HG03354 (cell line): ENCODE data around the gene PLB1.

Experiments used
- ATAC-seq: cut with Tn5 transposase; IDR thresholded peaks from one replicate; pipeline ENCODE4 v1.9.1; 2021; ENCODE audit warnings: mild to moderate bottlenecking; ENCODE audit not compliant: unreplicated experiment, poor library complexity, severe bottlenecking

PLB1 gene

DNA sequence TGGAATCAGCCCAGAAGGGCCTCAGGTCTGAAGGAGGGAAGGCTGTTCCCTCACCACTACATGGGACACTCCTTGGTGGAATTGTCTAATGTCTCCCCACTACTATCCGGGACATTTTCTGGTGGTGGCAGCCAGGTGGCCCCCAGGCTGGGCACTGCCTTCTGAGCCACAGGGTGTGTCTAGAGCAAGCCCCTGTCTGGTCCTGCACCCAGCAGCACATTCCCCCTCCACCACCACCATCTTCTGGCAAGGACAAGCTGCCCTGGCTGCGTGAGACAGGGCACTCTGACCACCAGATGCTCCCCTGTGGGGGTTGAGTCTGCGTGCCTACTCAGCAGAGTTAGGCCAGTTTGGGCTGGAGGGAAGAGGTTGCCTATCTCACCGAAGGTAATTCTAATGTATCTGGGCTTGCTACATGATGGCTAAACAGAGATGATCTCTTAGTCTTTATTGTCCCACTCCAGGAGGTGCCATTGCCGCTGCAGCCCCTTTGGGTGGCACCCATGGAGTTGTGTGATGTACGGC, 106.3 kb downstream of the PLB1 start:
- ATAC-seq = no peak

DNA sequence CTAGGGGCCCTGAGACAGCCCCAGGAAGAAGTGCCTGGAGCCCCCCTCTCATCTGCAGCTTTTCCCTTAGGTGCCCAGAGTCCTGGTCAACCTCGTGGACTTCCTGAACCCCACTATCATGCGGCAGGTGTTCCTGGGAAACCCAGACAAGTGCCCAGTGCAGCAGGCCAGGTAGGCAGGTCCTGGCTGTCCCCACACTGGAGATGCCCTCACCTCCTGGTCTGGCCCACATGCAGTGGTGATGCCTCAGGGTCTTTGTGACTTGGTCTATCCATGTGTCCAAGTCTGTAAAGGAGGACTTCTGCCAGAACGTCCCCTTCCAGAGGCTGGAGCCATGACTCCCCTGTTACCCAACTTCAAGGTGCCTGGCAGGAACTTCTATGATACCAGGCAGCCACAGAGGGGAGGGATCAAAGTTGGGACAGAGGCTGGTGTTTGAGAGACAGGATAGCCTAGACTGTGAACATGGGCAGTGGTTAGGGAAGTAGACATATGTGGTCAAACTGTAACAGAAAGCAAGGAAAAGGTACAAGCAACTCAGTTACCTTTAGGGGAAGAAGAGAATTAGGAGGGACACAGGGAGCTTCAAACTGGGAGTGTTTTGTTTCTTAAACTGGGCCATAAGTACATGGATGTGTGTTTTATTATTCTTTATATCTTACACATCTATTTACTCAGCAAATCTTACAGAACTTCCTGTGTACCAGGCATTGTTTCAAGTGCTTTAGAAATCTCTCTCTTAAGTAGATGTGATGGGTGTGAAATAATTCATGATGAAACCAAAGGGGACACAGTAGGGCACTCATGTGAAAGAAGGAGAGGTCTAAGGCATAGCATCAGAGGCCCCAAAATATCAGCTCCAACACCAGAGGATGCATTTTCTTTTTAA, 107.1 kb downstream of the PLB1 start:
- ATAC-seq = no peak

DNA sequence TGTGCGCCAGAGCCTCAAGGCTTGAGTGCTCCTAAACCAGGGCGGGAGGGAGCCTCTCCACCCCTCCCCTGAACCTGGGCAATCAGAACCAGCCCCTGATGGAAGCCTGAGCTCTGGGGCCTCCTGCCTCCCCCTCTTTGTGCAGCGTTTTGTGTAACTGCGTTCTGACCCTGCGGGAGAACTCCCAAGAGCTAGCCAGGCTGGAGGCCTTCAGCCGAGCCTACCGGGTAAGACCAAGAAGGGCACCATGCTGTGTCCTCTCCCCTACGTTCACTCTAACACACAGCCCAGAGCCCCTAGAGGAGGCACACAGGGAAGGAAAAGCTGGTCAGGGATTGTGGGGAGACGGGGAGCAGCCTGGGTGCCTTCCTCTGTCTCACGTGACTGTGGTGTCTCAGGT, 108.0 kb downstream of the PLB1 start:
- ATAC-seq = no peak

DNA sequence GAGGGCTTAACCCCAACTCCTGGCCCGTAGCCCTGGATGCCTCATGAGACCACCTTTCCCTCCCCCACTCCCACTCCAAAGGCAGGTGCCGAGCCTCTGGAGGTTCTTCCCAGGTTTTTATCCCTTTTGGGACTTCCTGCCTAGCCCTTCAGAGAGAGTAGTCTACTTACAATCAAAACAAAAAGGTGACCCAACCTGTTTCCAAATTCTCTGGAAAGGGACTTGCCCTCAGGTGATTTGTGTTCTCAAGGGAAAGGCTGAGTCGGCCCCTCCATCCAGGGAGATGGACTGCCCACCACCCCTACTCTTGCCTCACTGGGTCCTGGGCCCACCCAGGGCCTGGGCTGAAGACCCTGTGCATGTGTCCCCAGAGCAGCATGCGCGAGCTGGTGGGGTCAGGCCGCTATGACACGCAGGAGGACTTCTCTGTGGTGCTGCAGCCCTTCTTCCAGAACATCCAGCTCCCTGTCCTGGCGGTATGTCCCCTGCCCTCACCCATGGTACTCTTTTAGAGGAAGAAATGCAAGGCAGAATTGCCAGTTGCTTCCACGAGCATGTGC, 108.5 kb downstream of the PLB1 start:
- no peak for ATAC-seq

DNA sequence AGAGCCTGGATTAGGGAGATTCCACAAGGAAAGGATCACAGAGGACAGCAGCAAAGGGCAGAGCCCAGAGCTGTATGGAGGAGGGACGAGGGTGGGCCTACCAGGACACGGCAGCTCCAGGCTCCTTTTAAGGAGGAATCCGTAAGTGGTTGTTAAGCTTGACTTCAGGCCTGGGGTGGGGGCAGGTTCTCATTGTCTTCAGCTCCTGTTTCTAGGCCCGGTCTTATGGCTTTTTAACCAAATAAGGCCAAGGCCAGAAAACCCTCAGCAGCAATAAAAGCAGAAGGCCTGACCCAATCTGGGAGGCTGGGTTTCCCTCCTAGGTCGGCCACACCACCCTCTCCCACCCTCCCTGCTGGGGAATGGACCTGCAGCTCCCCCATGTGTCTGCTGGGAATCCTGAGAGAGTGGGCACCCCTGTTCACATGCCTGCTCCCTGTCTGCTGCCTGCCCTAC, 111.2 kb downstream of the PLB1 start:
- no peak for ATAC-seq

DNA sequence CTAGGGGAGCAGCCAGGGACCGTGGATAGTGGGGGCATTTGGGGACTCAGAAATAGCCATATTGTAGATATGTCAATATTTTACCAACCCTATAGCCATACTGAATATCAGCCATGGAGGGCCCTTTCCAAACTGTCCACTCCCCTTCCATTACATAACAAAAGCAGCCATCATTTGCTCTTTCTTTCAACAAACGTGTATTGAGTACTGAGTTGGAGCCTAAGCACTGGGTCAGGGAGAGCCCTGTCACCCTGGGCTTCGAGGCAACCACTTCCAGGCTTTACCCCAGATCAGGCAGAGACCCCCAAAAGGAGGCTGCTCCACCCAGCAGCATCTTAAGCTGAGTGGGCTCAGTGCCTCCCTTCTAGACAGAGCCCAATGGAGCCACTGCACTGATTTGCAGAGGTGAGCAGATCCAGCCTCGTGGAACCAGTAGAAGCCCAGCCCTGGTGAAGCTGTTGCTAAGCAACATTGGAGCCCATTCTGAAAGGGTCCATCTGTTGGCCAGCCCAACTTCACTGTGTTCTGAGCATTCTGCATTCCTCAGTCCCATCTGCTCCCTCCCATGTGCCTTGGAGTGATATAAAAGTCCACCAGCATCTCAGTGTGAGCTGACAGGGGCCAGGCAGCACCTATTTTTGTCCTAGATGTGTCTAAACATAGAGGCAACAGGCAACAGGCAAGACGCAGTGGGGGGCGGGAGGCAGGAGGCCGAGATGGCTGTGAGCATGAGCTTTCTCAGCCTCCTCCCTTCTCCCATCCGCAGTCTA, 112.1 kb downstream of the PLB1 start:
- no peak for ATAC-seq

DNA sequence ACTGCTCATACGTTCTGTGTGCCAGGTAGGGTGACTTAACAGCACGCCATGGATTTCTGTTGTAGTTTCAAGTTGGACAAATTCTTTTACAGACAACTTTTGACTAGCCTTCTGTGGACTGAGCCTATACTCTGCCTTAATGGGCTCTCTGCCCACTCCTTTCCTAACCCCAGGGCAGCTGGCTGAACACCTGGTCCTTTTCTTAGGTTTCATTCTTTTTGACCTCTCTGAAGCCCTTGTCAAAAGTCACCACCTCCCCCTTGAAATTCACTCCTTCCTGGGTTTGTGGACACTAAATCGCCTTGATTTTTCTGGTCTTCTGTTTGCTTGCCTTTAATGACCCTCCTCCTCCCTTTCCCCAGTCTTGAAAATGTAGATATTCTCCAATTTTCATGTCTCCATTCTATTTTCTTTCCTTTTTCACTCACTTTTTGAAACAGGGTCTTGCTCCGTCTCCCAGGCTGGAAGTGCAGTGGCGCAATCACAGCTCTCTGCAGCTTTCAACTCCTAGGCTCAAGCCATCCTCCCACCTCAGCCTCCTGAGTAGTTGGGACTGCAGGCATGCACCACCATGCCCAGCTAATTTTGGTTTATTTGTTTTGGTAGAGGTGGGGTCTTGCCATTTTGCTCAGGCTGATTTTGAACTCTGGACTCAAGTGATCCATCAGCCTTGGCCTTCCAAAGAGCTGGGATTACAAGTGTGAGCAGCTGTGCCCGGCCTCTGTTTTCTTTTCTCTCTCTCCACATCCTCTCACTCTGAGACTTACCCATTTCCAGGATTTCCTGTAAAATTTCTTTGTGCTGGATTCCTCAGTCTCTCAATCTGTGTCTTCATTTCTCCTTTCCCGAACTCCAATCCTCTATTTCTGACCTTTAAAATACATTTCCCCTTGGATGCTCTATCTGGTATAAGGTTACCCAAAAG, 112.9 kb downstream of the PLB1 start:
- ATAC-seq = no peak

DNA sequence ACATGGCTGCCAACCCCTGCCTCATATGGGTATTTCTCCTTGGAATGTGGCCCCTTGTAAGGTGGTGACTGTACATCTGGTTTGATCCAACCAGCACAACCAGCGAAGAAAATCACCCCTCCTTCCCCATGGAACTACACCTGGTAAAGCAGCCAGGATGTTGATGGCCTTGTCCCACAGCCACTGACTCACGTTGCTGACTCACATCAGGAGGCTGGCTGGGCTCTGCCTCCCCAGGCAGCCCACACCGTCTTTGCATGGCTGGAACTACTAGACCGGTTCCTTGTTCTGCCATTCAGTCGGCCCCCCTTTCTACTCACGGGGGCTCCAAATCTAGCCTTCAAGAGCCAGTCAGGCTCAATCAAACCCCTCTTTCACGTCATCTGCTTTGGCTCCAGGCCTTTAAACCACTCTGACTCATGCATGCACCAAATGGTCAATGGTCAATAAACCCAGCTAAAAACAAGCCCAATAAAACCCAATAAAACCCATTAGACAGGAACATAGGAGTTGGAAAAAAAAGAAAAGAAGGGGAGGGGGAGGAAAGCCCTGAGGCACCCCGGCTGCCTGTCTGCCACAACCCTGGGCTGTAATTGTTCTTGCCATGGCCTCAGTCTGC, 114.8 kb downstream of the PLB1 start:
- no peak for ATAC-seq

DNA sequence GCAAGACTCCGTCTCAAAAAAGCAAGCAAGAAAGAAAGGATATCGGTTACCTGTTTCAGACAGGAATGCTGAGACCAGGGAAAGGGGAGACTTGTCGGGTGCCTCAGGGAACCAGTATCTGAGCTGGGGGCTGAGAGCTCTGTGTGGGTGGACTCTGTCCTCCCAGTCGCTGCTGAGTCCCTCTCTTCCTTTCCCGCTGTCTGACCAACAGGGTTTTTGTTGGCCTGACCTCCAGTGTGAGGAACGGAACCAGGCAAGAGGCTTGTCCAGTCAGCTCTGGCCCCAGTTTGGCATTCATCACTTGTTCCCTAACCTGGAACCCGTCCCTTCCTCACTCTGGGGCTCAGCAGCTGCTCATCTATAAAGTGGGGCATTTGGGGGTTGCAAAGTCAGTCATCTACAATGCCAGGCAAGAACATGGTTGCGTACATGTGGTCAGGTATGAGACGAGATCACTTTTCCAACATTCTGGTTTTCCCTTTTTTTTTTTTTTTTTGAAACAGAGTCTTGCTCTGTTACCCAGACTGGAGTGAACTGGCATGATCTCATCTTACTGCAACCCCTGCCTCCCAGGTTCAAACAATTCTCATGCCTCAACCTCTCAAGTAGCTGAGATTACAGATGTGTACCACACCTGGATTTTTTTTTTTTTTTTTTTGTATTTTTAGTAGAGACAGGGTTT, 116.4 kb downstream of the PLB1 start:
- no peak for ATAC-seq

DNA sequence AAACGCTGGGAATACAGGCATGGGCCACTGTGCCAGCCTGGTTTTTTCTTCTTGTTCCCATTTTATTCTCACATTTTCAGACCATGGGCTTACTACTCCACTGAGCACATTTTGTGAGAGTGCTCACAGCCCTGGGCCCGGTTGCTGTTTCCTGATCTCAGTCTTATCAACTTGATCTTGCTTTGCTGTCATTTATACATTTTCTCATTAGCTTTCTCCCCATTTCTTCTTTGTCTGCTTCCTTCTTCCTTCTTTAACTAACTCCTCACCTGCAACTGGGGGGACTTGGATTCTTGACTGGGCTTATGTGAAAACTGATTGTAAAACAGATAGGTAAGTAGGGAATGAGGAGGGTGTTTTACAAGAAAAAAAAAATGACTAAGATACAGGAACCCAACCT, 117.3 kb downstream of the PLB1 start:
- no peak for ATAC-seq

DNA sequence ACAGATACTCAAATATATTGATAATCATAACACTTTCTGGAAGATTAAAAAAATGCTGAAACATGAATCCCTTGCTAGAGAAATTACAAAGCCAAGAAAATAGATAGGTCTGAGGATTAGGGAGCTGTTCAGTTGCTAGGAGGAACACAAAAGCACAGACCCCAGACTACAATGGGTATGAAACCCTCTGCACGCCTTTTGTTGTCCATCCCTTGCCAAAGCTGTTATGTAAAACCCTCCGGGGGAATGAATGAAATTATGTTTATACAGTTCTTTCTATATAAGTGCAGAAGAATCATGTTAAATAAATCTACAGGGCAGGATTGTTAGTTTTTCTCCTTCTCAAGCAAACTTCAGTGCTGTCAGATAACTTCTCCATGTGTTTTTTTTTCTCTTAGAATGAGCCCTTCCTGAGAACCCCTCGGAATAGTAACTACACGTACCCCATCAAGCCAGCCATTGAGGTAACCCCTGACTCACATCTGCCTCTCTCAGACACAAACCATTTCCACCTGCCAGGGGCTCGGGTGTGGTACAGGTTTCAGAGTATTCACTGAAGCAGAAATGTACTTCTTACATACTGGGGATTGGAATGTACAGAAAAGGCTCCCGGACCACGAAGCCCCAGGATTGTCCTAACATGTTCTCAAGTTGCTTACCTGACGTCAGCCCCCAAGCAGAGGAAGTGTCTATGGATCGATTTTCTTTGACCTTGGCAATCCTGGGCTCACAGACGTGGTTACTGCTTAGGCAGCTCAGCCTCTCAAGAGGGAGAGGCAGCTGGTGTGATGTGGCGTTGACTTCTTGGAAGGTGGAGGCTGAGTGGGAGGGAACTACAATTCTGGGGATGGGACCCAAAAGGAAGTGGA, 118.0 kb downstream of the PLB1 start:
- no peak for ATAC-seq

DNA sequence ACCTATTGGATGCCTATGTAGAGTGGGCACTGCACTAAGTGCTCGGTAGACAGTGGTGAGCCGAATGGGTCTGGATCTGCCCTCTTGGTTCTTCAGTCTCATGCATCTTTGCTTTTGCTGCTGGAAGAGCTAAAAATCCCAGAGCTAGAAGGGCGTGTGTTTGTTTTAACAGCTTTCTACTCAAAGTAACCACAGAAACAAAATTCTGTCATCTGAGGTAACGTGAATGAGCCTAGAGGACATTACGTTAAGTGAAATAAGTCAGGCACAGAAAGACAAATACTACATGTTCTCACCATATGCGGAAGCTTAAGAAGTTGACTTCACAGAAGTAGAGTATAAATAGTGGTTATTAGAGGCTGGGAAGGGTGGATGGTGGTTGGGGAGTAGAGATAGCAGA, 119.8 kb downstream of the PLB1 start:
- no peak for ATAC-seq

DNA sequence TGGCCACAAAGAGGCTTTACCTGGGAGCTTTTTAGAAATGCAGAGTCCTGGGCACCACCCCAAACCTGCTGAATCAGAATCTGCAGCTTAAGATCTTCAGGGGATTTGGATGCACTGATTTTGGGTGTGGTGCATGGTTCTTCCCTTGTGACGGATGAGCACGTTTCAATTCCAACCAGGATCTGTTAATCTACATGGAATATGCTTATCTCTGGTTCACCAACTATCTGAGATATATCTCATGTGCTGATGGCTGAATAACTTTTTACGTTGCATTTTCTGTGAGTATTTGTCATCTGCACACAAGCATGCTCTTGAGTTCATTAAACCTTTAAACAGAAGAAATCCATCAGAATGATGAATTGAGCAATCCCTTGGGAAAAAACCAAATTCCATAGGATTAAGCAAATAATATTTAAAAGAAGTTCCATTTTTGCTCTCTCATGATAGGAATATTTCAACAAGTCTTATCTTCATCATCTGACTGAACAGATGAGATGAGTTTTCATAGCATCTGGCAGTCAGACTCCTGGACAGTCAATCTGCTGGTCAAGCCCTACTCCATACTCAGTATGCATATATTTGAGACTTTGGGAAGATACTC, 120.6 kb downstream of the PLB1 start:
- no peak for ATAC-seq

DNA sequence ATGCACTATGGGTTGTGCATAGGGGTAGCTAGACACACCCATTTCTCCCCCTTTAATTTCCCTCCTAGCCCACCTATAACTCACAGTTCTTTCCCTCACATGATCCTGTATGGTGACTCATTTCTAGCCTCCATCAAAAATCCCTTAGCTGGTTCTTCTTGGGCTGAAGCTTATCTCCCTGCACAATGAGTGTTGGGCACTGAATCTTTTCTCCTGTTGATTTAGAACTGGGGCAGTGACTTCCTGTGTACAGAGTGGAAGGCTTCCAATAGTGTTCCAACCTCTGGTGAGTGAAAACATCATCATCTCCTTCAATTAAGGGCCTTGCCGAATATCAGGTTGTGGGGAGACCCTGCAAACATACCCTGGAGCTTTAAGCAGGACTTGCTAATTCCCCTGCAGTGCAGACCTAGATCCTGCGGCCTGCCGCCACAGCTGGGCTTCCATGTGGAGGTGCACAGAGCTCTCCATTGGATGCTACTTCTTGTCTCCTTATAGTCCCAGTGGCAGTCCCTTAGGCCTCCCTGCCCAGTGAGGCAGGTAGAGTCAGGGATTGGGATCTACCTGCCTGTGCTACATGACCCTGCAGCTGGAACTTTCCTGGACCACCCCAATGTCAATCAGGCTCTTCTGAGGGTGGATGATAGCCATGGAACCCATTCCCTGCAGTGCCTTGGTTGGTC, 121.8 kb downstream of the PLB1 start:
- no peak for ATAC-seq

DNA sequence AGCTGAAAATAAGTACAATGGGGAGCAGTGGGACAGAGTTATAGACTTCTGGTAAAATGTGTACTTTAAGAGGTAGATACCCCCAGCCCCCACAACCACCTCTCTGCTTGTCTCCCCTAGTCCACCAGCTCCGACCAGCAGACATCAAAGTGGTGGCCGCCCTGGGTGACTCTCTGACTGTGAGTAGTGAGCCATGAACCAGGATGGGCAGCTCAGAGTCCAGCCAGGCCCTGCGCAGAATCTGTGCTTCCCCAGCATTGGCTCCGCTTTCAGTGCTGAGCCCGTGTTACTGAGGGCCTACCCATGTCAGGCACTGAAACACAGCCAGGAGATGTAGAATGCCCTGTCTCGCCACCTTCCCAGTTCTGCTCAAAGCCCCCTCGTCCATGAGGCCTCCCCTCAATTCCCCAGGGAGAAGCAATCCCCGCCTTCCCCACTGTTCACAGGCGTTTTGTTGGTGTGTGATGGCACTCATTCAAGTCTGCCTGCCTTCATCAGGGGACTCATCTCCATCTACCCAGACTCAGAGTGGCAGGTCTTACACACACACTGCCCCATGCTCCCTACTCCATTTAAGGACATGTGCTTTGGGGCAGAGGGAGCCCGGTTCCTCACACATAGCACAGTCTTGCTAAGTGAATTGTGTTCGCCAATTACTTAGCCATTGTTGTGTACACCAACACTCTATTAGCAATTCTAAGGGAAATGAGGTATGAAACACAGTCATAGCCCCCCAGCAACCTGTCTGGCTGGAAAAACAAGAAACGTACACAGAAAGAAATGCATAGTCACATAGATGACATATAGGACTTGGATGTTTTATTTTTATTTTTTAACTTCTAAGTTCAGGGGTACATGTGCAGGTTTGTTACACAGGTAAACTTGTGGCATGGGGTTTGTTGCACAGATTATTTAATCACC, 122.6 kb downstream of the PLB1 start:
- ATAC-seq = no peak
